Non-pigmented ciliary epithelial cell (primary cell): ENCODE results near the gene ATP9A.
"Not testable (repeated sequence)": the region's sequence is repeated elsewhere in the genome, so short reads cannot be mapped to it uniquely, and the experiment has no call there.

Experiments used
- DNase-seq: peaks from one replicate; pipeline ENCODE4 v3.0.0-alpha.2; 2010; ENCODE audit warnings: low read depth

Gene ATP9A

DNA sequence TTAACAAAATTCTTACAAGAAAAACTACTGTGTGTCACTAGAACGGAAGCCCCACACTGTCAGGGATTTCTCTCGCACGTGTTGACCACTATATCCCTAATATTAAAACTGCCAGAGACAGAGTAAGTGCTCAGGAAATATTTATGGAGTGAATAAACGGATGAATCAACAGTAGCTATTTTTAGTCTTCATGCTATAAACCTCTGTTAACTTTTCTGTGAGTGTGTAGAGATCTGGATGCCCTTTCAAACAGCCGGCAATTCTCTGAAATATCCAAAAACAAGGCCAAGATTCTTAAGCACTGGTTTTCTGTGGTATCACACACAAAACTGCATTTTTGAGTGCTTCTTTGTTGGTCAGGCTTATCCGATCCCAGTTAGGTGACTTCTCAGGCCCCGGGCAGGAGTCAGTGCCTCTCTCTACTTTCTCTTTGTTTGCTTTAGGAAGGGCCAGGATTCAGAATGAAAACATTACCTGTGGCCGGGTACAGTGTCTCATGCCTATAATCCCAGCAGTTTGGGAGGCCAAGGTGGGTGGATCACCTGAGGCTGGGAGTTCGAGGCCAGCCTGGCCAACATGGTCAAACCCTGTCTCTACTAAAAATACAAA lies 15.7 kb downstream of the ATP9A start:
- DNase-seq = peak; percentile 50

GRCh38 chr20:51750770-51751388 lies 17.3 kb downstream of the ATP9A start:
- no peak for DNase-seq

- DNase-seq = no peak
These were observed 18.0 kb downstream of the ATP9A start for GRCh38 chr20:51750037-51750769.

- DNase-seq = no peak
These were observed 18.5 kb downstream of the ATP9A start for GRCh38 chr20:51749674-51750036.

GRCh38 chr20:51747182-51747911 lies 20.8 kb downstream of the ATP9A start:
- DNase-seq = no peak

GRCh38 chr20:51745804-51746203 lies 22.4 kb downstream of the ATP9A start:
- DNase-seq = no peak

DNA sequence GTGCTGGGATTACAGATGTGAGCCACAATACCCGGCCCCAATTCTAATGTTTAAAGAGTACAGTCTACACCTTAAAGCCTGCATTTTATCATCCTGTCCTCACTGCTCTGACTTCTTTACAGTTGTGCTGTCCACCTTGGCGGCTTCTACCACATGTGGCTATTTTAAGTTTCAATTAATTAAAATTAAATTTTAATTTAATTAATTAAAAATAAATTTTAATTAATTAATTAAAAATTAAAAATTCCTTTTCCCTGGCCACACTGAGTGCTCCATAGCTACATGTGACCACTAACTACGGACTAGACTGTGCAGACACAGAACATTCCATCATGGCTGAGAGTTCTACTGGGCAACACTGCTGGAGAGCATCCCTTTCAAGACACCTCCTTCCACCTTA lies 27.4 kb downstream of the ATP9A start:
- no peak for DNase-seq

GRCh38 chr20:51740308-51740707 lies 27.9 kb downstream of the ATP9A start:
- DNase-seq = not testable (repeated sequence)

GRCh38 chr20:51739722-51740249 lies 28.4 kb downstream of the ATP9A start:
- no peak for DNase-seq

DNA sequence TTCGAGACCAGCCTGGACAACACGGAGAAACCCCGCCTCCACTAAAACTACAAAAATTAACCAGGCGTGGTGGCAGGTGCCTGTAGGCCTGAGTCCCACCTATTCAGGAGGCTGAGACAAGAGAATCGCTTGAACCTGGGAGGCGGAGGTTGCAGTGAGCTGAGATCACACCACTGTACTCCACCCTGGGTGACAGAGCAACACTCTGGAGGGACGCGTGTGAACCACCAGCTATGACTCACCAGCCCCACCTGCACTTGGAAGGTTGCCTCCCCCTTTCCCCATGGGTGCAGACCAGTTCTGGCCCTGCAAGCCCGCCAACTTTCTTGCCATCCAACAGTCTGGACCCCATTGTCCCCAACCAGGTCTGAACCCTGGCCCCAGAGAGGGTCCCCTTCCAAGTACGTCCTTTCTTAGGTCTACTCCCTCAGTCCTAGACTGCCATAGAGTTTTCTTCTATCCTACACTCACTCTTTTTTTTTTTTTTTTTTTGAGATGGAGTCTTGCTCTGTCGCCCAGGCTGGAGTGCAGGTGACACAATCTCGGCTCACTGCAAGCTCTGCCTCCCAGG lies 29.2 kb downstream of the ATP9A start:
- no peak for DNase-seq

DNA sequence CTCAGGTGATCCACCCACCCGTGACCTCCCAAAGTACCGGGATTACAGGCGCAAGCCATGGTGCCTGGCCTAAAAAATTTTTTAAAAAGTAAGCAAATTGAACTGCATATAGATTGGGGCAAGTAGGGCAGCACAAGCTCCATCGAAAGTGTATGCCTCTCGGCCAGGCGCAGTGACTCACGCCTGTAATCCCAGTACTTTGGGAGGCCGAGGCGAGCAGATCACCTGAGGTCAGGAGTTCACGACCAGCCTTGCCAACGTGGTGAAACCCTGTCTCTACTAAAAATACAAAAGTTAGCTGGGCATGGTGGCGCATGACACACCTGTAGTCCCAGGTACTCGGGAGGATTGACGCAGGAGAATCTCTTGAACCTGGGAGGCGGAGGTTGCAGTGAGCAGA lies 29.9 kb downstream of the ATP9A start:
- DNase-seq = not testable (repeated sequence)

GRCh38 chr20:51736947-51737346 lies 31.2 kb downstream of the ATP9A start:
- no peak for DNase-seq

DNA sequence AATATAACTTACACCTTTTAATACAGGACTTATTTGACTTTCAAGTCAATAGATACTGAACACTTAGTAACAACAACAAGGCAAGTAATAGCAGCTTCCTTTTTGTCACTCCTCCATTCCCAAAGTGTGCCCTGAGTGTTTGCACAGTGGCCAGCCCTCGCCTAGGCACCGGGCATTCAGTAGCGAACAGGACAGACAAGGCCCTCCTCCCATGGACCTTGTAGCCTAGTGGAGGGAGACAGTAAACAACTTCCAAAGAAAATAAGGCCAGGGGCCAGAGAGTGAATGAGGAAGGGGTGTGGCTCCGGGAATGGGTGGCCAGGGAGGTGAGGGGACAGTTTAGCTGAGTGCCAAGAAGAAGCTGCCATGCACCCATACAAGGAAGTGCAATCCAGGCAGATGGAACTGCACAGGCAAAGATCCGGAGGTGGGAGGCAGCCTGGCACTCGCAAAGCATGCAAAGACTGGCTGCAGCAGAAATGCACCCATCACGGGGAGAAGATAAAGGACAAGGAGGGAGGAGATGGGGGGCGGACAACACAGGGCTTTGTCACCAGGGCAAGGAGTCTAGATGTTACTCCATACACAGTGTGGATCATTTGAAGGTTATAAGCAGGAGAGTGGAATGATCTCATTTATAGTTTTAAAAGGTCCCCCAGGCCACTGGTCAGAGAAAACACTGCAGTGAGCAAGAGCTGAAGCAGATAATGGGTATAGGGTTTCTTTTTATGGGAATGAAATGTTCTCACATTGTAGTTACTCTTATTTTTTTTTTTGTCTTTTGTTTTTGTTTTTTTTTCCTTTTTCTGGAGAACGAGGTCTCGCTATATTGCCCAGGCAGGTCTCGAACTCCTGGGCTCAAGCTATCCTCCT lies 32.2 kb downstream of the ATP9A start:
- DNase-seq = no peak

GRCh38 chr20:51734876-51735720 lies 33.1 kb downstream of the ATP9A start:
- no peak for DNase-seq

DNA sequence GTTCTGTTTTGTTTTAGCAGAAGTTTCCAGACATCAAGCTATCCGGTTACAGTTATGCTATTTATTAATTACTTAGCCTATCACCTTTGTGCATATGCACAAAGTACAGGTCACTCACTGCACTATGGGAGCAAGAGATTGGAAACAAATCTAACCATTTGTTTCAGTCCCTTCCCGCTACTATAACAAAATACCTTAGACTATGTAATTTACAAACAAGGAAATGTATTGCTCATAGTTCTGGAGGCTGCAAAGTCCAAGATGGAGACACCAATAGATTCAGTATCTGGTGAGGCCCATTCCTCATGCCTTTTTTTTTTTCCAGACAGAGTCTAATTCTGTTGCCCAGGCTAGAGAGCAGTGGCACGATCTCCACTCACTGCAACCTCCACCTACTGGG lies 35.1 kb downstream of the ATP9A start:
- DNase-seq = no peak

DNA sequence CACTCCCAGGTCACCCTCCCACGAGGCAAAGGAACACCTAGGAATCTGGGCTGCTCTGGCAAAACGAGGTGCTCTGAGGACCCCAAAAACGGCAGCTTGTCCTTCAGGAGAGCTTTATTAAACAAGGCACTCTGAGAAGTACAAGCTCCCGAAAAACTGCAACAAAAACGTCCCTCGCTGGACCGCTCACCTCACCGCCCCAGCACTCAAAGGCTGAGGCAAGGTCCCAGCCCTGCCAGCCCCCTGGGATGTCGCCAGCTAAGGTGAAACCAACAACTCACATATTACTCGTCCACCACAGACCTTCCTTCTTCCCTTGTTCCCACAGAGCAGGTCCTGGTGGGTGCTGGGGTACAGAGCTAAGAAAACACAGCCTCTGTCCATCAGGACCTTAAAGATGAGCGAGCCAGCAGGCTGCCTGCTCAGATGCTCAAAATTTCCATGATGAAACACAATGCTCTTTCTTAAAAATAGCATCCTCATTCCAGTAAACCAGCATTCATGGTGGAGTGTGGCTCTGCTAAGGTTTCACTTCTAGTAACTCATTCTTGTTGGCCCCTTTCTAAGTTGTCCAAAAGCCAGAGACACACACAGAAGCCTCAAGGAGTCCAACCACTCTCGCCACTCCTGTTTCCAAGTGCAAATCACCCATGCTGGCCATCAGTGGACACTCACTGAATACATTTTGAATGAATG lies 35.9 kb downstream of the ATP9A start:
- no peak for DNase-seq

DNA sequence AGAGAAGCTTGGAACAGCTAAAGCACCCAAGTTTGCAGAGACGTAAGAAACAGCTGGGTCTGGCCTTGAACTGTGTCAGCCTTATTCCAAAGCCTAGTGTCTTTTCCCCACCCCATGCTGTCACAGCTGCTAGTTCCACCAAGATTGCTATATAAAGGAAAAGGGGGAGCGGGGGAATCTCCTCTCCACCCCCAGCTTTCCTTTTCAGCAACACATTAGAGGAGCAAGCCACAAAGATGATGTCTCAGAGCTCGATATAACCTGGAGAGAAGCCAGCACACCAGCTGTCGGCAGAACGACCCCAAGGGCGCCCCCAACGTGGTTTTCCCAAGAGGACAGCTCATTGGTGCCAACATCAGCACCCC lies 36.5 kb downstream of the ATP9A start:
- no peak for DNase-seq

DNA sequence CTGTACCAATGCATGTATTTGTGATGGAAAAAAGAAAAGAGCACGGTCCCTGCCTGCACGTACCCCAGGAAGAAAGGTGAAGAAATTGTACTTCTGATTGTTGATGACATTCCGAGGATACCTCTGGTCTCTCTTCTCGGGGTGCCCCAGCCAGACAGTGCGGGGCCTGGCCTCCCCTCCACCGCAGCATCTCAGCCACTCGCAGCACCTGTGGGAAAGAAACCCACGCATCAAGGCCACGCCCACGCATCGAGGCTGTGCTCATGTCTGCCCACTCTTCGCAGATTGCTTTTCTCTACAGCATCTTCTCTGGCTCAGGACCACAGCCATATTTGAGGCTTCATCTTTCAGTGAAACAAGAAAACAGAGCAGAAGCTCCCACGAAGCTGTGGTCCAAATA lies 38.4 kb downstream of the ATP9A start:
- no peak for DNase-seq

GRCh38 chr20:51728737-51729136 lies 39.5 kb downstream of the ATP9A start:
- DNase-seq = no peak

DNA sequence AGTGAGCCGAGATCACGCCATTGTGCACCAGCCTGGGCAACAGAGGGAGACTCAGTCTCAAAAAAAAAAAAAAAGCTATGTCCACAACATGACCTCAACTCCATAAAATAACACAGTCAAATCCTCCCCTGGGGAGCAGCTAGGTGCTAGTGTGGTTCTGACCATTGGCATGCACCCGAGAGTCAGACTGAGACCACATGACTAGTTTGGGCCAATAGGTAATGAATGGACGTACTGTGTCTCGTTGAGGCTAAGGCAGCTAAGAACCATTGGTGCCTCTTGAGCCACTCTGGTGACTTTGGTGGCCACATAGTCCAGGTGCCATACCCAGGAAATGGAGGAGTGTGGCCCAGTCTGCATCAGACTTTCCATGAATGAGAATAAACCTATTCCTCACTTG lies 40.3 kb downstream of the ATP9A start:
- no peak for DNase-seq
